GM19035 (cell line): ENCODE measurements around the gene MOK.
A peak's percentile ranks its signal among the peaks of the same experiment; 100 is the strongest.

Experiments used
- ATAC-seq: cut with Tn5 transposase; IDR thresholded peaks from one replicate; pipeline ENCODE4 v1.9.1; 2021; ENCODE audit not compliant: unreplicated experiment

The MOK gene

DNA sequence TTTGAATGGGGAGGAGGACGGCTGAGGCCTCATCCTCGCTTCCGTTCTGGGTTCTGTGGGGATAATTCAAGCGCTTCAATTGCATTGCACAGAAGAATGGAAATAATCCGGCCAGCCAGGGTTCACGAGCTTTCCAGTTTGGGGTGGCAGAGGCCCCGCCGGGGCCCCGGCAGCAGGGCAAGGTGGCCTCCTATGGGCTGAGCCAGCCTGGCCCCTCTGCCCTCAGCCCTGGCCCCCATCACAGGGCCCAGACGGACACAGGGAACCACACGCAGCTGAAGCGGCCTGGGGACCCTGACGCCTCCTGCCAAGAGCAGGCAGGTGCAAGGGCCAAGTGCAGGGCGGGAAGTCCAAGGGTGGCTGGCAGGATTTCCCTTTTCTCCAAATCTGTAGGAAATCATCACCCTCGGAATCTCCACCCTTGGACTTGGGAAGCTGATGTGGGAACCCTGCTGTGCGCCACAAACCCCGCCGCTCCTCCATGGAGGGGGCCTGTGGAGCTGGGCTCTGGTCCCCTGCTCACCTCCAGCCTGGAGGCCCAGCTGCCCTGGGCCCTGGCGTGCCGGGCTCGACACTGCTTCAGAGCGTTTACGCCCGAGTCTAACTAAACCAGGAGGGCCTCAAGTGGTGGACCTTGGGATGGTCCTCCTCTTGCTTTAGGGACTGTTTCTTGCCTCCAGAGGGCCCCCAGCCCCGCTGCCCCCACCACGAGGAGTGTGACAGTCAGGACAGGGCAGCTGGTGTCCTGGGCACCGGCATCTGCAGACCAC is 78.4 kb downstream of the MOK start:
- no peak for ATAC-seq

DNA sequence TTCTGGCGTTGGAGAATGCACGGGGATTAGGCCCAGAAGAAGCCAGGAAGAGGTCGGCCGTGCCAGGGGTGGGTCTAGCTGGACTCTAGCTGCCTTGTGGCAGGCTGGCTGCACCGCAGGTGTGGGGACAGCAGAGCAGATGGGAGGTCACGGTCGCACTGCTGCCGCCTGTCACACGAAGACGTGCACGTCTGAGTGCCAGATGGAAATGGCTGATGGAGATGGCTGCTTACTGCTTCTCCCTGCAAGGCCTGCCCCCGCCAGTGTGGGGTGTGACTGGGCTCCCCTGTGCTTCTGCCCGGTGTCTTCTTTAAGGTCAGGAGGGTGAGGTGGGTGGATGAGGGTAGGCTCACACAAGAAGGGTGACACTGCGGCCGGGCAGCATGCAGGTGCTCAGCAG is 79.0 kb downstream of the MOK start:
- no peak for ATAC-seq

DNA sequence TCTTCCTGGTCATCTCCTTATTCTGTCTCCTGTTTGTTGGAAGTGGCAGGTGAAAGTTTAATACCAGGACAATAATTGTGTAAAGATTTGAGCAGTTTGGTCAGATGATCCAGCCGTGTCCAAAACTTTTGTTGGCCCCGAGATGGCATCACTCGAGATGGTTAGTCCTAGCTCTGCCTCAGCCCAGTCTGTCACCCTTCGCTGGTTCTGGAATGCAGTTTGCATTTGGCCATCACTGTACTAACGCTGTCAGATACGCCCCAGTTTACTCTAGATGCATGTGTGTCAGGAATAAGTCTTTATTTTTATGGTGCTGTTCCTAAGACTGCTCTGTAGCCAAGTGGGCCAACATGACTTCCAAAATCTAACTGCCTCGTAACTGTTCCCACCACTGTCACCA is 79.6 kb downstream of the MOK start:
- no peak for ATAC-seq

DNA sequence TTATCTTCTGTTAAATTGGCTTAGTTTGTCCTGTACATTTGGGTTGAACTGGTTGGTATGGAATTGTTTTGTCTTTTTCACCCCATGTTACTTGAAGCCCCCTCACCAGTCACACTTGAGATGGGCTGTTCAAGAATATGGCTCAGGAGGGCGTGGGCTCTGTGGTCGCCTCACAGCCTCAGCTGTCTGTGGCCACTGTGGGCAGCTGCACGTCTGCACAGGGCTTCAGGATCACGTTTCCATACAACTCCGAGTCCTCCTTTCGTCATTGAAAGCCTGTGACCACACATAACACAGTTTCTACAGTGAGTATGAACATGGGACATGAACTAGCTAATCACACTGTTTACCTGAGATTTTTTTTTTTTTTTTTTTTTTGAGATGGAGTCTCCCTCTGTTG is 81.3 kb downstream of the MOK start:
- no peak for ATAC-seq

DNA sequence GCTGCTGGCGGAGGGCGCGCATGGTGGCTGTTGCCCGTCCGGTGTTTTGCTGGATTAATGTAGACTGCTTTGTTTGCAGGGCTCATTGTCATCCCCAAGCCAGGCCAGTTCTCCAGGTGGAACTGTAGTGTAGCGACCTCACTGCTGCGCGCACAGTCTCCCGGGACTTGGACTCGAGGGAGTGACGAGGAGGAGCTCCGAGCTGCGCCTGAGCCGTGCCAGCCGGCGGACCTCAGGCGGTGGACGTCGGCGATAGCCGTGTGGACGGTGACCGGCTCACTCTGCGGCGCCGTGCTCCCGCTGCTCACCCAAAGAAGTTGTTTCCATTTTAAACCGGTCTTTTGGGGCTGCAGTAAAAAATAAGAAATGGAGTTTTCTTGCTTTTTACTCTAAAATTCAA is 82.2 kb downstream of the MOK start:
- ATAC-seq, result no peak

DNA sequence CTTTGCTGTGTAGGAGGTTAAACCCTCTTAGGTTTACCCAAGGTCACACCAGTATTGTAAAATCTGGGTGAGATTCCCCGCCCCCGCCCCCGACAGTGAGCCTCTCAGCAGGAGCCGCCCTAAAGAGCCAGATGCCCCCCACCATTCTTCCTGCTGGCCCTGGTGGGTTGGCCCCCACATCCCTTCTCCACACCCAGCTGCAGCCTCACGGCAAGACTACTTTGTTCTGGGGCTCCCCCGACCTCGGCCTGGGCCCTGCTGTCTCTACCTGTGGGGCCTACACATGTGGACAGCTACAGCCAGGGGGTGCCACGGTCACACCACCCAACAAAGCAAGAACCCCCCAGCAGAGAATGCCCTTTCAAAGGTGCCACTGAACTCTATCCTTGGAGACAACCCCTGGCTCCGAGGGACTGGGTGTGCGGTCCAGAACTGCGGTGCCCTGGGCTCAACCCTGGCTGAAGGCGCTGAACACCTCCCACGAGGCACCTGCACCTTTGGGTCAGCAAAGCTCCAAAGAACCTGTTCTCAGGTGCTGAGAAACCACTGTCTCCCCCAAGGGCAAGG is 82.9 kb downstream of the MOK start:
- no peak for ATAC-seq

DNA sequence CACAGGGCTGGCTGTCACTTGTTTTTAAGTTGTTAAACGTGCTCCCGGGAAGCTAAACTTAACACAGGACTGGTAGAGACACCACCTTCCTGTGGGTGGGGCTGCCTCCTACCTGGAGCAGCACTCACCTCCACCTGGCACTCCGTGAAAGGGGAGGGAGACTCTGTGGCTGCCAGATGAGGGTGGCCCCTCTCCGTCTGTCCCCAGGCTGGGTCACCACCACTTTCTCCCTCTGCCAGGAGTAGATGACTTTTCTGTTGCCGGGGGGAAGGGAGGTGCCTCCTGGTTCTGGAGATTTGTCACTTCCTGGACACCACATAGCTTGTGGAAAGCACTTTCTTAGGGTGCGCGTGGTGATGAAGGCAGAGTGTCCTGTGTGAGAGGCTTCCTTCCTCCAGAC is 83.9 kb downstream of the MOK start:
- no peak for ATAC-seq

DNA sequence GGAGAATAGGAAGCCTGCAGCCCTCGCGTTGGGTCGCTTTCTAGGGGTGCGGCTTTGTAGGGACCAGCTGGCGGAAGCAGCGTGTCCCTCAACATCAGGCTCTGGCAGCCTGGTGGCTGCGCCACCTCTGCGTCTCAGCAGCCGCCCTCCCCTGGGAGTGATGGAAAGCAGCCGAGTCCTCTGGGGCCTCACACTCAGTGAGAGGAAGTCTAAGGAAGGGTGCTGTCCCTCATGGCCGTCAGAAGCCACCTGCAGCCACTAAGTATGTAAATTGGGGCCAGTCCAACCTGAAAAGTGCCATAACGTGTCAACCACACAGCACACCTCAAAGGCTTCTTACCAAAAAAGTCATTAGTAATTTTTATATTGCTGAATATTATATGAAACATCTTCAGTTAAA is 84.9 kb downstream of the MOK start:
- peak; percentile 82 for ATAC-seq

DNA sequence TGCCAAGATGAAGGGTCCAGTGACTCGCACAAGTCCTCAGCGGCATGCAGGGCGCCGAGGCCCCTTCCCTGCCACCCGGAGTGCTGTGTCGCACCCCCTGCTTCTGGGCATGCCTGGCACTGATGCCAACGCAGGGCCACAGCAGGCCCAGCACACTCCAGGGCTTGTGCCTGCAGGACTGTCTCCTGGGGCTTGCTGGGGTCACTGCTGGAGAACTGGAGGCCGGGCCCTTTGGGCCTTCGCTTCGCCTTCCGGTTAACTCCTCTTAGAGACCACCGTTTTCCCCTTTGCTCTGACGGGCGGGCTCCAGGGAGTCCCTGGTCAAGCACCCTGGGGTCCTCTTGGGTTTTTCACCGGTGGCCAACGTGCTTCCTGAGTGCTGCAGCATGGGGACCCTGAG is 85.6 kb downstream of the MOK start:
- ATAC-seq, result peak; percentile 12

DNA sequence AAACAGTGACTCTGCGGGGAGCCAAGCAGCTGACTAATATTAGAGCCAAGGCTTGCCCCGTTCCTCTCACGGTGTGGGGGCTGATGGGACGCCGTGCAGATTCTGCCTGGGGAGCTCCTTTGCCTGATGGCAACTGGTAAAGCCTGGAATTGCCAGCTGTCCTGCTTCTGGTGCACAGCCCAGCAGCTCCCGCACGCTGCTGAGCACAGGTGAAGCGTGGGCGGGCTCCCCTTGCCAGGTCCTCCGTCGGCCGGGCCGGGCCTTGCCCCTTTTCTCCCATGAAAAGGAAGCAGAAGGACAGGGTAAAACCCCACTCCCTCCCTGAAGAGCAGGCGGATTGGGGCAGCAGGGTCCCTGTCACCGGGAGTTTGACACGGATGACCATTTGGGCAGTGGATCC is 86.3 kb downstream of the MOK start:
- ATAC-seq, result no peak

DNA sequence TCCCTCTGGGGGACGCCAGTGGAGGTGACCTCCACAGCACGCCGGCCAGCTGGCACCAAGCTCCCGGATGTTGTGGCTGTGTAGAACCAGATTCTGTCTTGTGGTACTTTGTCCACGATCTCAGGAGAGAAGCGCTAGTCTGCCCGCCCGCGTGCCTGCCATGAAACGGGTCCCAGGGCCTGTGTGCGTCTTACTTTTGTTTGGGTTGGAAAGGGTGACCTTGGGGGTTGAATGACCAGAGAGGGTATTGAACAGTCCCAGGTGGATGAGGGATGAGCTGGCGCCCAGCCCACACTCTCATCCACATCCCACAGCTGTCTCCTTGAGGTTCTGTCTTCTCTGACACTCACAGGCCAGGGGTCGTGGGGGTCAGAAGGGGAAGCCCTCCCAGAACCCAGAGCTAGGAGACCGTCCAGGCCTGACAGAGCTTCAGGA is 87.0 kb downstream of the MOK start:
- ATAC-seq, result no peak

DNA sequence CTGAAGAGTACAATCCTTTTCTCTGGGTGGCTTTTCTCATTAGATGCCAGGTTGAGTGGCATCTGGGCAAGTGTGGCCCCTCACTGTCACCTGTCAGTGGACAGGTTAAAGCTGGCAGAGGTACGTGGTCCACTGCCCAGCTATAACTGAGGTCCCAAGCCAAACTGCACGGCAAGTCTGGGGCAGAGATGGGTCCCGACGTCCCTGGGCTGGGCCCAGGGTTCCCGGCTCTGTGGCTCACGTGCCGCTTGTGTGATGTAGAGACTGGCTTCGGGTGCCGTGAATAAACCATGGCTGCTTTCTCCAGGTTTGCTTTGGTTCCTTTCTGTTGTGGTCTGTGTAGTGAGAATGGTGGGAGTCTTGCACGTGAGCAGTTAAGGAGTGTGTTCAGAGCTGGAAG is 87.6 kb downstream of the MOK start:
- ATAC-seq, result no peak

DNA sequence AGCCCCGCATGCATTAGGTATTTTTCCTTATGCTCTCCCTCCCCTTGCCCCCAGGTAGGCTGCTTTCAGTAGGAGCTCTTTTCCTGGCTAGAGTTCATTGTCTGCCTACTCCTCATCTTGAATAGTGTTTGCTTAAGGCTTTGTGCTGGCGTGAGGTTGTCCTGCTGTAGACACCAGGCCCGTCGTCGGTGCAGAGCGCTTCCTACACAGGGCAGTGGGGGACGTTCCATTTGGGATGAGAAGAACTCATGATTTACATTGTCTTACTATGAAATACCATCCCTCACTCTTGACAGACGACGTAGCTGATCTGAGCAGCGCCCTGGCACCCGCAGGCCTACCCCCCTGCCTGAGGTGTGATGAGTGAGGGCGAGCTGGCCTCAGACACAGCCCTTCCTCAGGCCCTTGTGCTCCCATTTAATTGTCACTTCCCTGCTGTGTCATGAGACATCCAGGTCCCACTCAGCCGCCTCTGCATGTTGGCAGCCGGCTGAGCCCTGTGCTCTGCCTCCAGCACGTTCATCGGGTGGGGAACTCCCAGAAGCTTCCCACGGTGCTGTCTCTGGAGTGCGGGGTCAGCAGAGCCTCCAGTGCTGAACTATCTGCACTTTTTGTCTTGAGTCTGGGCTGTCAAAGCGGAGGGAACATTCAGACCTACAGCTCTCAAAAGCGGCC is 89.3 kb downstream of the MOK start:
- ATAC-seq, result no peak

DNA sequence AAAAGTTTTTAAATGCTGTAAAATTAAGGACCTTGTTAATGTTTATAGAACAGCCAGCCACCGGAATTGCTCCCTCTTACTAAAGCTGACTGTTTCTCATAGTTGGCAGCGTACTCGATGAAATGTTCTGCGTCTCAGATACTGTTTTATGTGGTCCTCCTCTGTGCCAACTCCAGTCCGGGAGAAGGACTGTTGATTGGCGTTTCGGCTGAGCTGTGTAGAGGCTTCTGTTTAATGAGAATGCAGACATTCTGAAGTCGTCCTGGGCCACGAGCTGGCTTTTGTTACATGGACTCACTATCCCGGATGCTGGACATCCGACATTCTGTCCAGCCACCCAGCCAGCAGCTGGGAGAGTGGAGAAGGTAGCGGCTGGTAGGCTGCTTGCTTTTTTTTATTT is 89.9 kb downstream of the MOK start:
- no peak for ATAC-seq

DNA sequence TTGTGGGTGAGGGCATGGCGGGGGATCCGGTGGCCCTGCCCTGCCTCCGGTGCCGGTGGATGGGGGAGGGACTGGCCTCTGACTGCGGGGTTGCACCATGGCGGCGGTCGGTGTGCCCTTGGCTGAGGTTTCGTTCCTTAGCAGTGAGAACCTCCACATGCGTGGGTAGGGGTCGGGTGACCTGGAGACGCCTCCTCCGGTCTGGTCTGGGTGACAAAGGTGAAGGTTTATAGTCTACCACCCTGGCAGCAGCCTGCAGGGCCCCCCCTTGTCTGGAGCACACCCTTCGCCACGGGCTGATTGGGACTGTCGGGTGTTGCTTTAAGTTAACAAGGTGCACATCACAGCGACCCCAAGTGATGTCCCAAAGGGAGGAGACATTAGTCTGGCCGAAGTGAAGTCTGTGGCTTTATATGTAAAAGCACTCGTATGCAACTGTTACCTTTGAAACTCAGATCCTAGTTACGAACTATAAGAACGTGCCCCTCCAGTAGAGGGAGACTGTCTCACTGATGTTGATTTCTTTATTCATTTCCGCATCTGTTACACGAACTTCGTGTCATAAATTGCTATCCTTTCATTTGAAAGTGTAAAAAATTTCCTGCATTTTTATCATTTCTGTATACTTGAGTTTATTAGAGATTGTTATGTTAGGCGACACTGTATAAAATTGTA is 90.8 kb downstream of the MOK start:
- ATAC-seq, result no peak

DNA sequence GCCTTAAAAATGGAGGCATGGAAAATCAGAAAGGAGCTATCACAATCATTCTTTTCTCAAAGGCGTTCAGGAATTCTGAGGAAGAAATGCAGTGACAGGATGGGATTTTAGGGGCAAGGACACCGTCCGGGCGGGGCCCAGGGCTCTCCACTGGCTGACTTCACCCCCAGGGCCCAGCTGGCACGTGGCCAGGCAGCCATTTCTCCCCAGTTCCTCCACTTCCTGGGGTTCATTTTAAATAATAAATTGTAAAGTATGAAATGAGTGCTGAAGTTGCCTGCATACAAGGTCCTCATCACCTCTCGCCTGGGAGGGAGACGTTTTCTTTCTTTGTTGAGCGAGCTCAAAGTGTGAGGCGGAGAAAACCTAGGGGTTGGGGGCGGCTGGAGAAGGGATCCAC is 91.5 kb downstream of the MOK start:
- no peak for ATAC-seq

DNA sequence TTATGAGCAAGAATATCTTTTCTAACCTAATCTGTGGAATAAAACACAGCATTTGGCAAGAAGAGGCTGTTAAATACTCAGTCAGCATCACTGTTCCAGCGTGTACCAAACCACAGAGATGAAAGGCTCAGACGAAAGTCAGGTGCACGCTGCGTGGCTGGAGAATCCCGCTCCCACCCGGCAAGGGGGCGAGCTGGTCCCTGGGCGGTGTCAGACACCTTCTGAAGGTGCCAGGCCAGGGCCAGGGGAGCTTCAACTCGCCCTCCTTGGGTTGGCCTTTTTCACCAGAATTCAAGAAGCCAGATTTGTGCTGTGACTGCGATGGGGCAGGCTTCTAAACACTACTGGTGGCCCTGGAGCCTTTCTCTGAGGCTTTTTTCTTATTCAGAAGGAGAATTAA is 92.1 kb downstream of the MOK start:
- ATAC-seq, result no peak

DNA sequence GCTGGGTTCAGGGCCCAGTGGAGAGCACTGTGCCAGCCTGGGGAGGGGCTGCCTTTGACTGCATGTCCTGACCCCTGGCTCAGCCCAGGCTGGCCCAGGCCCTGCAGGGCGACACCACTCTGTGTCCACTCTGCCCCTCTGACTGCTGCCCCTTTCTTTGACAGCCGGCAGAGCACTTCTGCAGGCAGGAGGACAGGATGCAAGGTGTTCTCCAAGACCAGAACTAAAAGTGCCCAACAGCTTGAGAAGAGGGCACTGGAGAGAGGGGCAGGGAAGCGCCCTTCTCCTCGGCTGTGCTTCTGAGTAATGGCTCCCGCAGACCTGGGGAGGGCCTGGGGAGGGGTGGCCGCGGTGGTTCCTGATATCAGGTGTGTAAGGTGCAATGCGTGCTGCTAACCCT is 92.6 kb downstream of the MOK start:
- ATAC-seq, result no peak

DNA sequence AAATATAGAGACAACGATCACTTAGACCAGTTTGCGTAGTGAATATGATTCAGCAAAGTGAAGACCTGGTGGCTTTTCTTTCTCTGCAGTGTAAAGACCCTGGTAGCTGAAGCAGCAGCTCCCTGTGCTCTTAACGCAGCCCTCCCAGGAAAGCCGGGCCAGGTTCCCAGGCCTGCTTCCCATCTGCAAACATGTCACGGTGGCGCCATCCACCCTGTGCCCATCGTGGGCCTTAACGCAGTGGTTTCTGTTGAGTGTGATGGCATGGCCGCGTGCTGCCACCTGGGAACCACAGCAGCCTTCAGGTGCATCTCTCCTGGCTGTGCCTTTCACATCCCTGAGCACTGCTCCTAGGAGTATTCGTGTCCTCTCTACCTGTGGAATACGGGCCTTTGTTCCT is 93.7 kb downstream of the MOK start:
- ATAC-seq, result no peak

DNA sequence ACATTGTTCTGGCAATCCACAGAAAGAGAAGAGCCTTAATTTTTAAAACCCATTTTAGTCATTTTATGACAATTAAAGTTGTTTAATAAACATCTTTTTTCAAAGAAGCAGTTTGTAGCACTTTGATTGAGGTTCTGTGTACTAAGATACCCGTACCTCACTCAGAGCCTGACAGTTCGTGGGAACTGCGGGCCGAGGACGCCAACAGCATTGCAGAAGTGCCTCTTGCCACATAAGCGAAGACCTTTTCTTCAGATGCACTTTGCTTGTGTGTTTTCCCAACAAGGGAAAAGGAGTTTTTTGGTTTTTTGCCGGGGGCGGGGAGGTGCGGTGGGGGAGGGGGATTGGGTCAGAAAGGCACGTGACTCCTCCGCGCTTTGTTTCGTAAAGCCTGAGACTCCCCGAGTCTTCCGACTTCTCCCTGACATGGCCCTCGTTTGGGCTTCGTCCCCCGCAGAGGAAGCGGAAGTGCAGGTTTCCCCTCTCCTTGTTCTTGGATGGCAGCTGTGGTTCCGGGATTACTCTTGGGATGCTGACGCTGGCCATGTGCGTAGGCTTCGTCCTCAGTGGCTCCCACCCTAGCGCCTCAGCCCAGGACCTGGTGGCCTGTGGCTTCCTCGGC is 94.4 kb downstream of the MOK start:
- no peak for ATAC-seq

DNA sequence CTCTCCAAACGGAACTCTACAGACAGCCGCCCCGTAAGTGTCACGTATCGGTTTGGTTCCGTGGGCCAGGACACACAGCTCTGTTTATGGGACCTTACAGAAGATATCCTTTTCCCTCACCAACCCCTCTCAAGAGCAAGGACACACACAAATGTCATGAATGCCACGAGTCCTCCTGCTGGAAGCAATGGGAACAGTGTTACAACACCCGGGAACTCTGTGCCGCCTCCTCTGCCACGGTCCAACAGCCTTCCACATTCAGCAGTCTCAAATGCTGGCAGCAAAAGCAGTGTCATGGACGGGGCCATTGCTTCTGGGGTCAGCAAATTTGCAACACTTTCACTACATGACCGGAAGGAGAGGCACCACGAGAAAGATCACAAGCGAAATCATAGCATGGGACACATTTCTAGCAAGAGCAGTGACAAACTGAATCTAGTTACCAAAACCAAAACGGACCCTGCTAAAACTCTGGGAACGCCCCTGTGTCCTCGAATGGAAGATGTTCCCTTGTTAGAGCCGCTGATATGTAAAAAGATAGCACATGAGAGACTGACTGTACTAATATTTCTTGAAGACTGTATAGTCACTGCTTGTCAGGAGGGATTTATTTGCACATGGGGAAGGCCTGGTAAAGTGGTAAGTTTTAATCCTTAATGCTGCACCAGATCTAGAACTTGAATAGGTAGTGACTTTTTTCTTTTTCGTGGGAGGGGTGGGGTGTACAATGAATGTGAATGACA is 95.6 kb downstream of the MOK start:
- ATAC-seq, result no peak
